ENCODE results near the gene PPIF.
A peak's percentile ranks its signal among the peaks of the same experiment; 100 is the strongest.

DNA sequence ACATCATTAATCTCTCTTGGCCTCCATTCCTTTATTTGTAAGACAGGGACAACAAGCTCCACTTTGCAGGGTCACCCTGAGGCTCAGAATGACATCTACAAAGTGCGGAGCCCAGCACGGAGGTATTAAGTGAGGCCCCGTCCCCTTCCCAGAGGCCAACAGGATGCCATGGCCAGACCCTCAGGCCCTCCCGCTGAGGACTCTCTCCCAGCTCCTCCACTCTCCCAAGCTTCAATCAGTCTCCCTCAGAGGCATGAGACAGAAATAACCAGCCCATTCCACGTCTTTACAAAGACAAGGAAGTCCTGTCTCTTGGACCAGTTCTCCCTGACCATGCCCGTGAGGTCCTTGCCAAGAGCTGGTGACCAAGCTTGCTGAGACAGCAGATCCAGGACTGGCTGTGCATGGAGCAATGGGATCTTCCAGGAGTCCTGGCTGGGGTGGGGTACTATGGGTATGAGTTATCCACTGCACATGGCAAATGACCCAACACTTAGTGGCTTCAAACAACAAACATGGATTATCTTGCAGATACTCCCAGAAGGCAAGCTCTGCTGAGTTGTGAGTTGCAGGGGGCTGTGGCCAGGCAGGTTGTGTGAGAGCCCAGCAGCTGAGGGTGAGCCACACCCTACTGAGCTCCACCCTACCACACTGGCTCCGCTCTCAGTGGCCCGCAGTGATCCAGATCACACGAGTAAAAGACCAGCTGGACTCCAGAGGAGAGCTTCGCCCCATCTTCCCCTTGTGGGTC lies 4.3 kb upstream of the PPIF start:
- TF ChIP-seq, protein P1, sequence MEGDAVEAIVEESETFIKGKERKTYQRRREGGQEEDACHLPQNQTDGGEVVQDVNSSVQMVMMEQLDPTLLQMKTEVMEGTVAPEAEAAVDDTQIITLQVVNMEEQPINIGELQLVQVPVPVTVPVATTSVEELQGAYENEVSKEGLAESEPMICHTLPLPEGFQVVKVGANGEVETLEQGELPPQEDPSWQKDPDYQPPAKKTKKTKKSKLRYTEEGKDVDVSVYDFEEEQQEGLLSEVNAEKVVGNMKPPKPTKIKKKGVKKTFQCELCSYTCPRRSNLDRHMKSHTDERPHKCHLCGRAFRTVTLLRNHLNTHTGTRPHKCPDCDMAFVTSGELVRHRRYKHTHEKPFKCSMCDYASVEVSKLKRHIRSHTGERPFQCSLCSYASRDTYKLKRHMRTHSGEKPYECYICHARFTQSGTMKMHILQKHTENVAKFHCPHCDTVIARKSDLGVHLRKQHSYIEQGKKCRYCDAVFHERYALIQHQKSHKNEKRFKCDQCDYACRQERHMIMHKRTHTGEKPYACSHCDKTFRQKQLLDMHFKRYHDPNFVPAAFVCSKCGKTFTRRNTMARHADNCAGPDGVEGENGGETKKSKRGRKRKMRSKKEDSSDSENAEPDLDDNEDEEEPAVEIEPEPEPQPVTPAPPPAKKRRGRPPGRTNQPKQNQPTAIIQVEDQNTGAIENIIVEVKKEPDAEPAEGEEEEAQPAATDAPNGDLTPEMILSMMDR (IDR thresholded peaks at IDR 0.05): no peak
- TF ChIP-seq POLR2AphosphoS5 (IDR thresholded peaks at IDR 0.05): peak; percentile 60
